ENCODE results near the gene IL3. TPM values are rescaled to one million over a fixed set of nuclear protein-coding genes. Genes with fewer than 3 reads are reported as not detected.

The IL3 gene
- total and polyA plus RNA-seq, 2 experiments from 2014 or later, result not detected

- peaks cover 8% of the 10 kb centered on the region for H3K4me1 Mint-ChIP-seq
- Histone ChIP-seq H3K4me2 (no peak overlapping the region), H4K20me1 (replicated peaks; ENCODE audit: insufficient read depth) (no peaks in the 10 kb centered on the region), H3K9me2 (ENCODE audit: insufficient read depth) (no peaks in the 10 kb centered on the region; the same call in 1 of the 2 replicates), H3K79me2 (replicated peaks; ENCODE audit: insufficient read depth) (no peaks in the 10 kb centered on the region), H3K27me3 (ENCODE audit: insufficient read depth) (no peaks in the 10 kb centered on the region), H3K4me1 (ENCODE audit: insufficient read depth) (no peaks in the 10 kb centered on the region), H3F3A (replicated peaks; ENCODE audit: low read depth) (no peaks in the 10 kb centered on the region), H3K27ac (ENCODE audit: low read depth) (no peak overlapping the region), H2AFZ (no peak overlapping the region), H3K4me3 (no peak overlapping the region), H3K36me3 (ENCODE audit: insufficient read depth) (no peaks in the 10 kb centered on the region)
- no peak overlapping the region for H3K4me3 Mint-ChIP-seq
- no peak for TF ChIP-seq REST (IDR thresholded peaks at IDR 0.05; ENCODE audit: unreplicated experiment)
- TF ChIP-seq CREB1 (CRISPR knock-in tag; IDR thresholded peaks at IDR 0.05; ENCODE audit: low read depth), result no peak
- no peak for TF ChIP-seq CTCF (conservative IDR thresholded peaks at IDR 0.05; ENCODE audit: low read depth in 2 of 2)
- no peak for TF ChIP-seq ZNF114 (CRISPR knock-in tag; IDR thresholded peaks at IDR 0.05)
- TF ChIP-seq ZNF462 (CRISPR knock-in tag; IDR thresholded peaks at IDR 0.05), result no peak
- no peak for TF ChIP-seq ZNF331 (CRISPR knock-in tag; IDR thresholded peaks at IDR 0.05; ENCODE audit: low read depth)
- TF ChIP-seq NANOG (IDR thresholded peaks at IDR 0.05; ENCODE audit: borderline replicate concordance), result no peak
- no peak for TF ChIP-seq EZH2 (IDR thresholded peaks at IDR 0.05; ENCODE audit: low read depth, unreplicated experiment)
- no peak for TF ChIP-seq ETS1 (IDR thresholded peaks at IDR 0.05)
- TF ChIP-seq EZH2phosphoT487 (IDR thresholded peaks at IDR 0.05; ENCODE audit: unreplicated experiment), result no peak
- no peak for TF ChIP-seq POLR2AphosphoS5 (IDR thresholded peaks at IDR 0.05; ENCODE audit: low read depth)
- no peak for TF ChIP-seq STAT1 (IDR thresholded peaks at IDR 0.05; ENCODE audit: unreplicated experiment)
- H3K27me3 Mint-ChIP-seq (ENCODE audit: insufficient read depth, low read depth, poor library complexity), result peaks cover 11% of the 10 kb centered on the region
- no peaks in the 10 kb centered on the region for H3K9me3 Mint-ChIP-seq
- no peak for ATAC-seq
- H3K36me3 Mint-ChIP-seq (ENCODE audit: low read depth), result no peaks in the 10 kb centered on the region
- no peak for DNase-seq (ENCODE audit: low spot score)
- H3K27ac Mint-ChIP-seq, result no peak overlapping the region
Observed at GRCh38 chr5:132059696-132060500, 557 bp upstream of the IL3 start.

Data from GM23338 (cell line).